SK-N-DZ (cell line): ENCODE data around the gene PMM2.
"Not testable (repeated sequence)": the region's sequence is repeated elsewhere in the genome, so short reads cannot be mapped to it uniquely, and the experiment has no call there.

ENCODE experiments used
- DNase-seq: peaks from one replicate; pipeline ENCODE4 v3.0.0-alpha.2; 2015; ENCODE audit warnings: low spot score

PMM2 gene

DNA sequence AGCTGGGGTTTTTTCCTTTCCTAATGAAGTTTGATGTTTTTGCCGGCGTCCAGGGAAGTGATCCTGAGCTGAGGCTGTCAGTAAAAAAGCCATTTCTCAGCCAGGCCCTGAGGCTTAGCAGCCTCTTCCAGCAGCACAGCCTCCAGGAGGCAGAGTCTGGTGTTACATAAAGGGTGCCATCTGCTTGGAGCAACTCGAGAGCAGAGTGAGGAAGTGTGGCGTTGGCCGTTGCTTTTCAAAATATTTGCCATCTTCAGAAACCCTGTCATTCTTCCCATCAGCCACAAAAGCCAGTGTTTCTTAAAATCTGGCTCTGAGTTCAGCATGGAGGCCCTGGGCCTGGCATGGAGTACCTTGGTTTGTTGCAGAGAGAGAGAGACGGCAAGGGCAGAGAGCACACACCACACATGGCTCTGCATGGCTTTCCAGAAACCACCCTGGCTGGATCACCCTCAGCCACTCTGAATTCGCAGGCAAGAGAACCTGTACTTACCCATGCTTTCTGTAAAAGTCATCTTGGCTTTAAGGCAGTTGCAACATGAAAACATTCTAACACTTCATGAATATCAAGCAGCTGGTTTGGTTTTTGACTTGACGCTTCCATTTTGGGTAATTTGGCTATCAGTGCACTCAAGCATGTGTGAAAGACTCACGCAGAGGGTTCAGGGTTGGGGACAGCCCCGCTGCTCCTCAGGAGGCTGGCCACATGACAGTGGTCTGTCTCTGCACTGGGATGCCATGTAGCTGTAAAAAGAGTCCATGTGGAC is 21.0 kb downstream of the PMM2 start:
- DNase-seq: no peak

- no peak for DNase-seq
Observed at GRCh38 chr16:8819411-8820034, 21.9 kb downstream of the PMM2 start.

DNA sequence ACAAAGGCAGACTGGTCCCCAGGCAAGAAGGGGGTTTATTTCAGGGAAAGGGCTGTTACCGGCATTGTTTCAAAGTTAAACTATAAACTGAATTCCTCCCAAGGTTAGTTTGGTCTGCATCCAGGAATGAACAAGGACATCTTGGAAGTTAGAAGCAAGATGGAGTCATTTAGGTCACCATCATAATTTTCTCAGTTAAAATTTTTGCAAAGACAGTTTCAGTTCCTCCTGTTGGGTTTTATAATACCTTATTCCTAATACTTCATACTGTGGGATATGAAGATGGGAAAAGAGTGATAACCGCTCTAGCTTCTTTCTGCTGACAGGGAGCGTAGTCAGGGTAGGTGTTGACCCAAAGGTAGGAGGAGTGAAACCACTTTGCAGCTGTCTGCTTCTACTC is 24.8 kb downstream of the PMM2 start:
- no peak for DNase-seq

DNA sequence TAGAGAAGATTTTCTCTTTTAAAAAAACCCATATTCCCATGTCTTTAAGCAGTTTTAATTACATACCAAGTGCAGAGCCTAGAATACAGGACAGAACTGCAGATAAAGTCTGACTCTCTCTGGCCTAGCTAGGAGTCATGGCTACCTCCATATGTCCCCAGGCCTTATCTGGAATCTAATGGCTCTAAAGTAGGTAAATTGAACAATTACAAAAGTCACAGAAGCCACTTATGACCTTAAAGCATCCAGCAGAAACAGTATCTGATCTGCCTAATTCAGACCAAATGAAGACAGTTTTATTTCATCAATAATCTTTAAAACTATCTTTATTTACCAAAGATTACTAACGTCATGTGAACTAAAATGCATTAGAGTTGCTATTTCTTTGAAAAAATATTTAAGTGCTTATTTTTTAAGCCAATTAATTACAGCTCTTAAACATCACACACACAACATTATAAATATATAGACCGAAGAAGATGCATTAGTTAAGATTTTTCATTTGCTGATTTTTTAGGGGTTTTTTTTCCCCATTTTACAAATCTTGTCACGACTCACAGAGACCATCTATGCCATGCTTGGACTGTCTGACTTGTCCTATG is 28.7 kb downstream of the PMM2 start:
- peak; percentile 86 for DNase-seq

- DNase-seq: no peak
Observed at GRCh38 chr16:8828541-8829165, 31.0 kb downstream of the PMM2 start.

GRCh38 chr16:8831450-8831849 is 33.8 kb downstream of the PMM2 start:
- DNase-seq: no peak

DNA sequence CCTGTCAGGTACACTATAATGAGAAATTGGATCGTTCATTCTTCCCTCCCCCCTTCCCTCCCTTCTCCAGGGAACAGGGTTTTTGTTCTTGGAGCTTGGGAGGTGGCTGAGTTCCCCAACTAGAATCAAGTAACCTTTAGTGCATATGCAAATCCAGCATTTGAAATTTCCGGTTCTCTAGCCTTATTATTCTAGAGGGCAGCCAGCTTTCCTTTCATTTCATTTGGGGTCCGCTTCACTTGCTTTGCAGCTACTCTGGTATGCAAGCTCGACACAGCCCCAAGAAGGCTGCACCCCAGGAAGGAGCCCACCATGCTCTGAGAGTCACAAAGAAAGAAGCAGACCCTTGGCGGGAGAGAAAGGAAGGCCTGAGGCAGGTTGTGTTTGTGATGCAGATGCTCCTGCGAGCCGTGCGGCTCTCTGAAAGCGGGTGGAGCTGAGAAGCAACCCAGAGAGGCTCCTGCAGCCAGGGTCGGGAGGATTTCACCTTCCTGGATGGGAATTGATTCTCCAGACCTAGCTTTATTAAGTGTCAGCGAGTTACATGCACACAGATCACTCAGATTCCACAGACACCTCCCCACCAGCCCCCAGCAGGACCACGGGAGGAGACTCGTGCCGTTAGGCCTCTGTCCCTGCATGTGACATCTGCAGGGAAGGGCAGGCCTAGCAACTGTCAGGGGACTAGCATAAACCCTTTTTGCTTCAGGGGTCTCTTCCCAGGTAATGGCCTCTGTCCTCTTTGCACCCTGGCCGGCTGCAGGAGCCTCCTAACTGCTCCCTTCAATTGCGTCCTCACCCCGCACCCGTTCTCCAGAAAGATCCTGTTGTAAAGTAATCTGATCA is 34.5 kb downstream of the PMM2 start:
- no peak for DNase-seq

- no peak for DNase-seq
Observed at GRCh38 chr16:8832717-8833105, 35.1 kb downstream of the PMM2 start.

DNA sequence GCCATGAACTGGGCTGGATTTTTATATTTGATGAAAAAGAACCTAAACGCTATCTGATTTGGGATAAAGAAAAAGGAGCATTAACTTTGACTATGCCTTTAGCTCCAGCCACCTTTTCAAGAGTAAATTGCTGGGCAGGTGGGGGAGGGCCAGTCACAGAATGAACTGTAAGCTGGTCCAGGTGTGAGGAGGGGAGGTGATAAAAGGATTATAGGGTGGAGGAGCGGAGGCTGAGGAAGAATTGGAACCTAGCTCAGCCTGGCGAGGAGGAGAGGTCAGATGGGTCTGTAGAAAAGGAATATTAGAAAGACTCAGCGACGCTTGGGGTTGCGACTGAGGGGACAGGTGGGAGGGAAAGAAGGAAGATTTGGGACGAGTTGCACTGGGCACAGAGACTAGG is 39.2 kb downstream of the PMM2 start:
- DNase-seq: not testable (repeated sequence)

DNA sequence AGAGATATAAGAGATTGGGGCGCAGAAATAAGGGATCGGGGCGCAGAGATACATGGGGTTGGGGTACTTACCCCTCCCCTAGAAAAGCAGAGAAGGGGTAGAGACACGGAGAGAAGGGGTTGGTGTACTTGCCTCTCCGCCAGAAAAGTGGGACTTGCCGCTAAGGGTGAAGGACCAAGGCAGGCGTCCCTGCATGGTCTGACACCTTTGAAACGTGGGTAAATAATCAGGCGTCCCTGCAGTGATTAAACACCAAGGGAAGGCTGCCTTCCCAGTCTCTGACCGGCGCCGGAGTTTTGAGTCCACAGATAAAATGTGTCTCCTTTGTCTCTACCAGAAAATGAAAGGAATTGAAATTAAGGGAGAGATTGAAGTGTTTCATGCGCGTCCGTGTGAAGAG is 40.0 kb downstream of the PMM2 start:
- not testable (repeated sequence) for DNase-seq

GRCh38 chr16:8842016-8842415 is 44.4 kb downstream of the PMM2 start:
- not testable (repeated sequence) for DNase-seq

DNA sequence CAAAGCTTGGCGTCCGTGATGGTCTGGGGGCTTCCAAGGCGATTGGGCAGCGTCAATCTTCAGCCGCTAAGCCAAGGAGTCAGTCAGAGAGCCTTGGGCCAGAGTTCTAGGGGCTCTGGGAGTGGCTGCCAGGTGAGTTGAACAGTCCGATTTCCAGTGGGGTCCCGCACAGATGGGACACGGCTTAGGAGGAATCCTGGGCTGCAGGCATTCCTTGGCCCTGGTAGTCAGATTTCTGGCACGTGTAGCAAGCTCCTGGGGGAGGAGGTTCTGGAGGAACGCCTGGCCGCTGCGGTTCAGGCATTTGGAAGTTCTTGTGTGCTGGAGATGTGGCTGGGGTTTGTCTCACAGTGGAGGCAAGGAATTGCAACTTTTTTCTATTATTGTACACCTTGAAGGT is 45.7 kb downstream of the PMM2 start:
- not testable (repeated sequence) for DNase-seq

DNA sequence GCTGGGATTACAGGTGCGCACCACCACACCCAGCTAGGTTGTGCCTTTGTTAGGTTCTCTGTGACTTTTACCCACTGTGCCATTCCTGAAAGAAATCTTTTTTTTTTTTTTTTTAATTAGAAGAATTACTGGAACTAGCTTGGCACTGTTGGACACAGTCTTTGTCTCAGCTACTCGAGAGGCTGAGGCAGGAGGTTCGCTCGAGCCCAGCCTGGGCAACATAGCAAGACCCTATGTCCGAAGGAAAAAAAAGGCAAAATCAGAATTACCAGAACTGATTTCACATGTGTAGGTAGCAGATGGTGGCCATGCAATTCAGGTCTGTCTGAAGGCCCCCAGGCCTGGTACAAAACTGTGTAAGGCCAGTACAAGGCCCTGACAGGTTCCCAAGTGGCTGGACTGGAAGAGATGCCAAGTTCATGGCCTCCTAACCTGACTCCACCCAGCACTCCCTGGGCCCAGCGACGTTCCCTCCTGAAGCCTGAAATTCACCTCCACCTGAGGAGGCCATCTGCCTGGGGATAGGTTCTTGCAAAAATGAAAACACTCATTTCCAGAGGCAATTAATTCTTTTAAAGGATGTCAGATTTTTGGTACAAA is 48.2 kb downstream of the PMM2 start:
- no peak for DNase-seq

GRCh38 chr16:8846401-8846932 is 48.8 kb downstream of the PMM2 start:
- DNase-seq: no peak

DNA sequence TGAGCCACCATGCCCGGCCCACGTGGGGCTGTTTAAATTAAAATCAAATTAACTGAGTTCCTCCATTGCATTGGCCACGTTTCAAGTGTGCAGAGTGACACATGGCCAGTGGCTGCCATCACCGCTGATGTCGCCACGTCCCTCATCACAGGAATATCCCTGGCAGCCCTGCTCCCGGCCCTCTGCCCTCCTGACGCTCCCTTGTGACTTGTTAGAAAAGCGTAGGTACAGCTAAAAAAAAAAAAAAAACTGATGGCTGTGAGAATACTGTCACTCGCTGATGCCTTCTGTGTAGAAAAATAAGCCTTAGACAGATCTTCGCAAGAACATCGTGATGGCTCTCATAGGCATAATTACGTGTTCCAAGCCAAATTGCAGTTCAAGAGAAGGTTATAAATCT is 49.5 kb downstream of the PMM2 start:
- DNase-seq: no peak

DNA sequence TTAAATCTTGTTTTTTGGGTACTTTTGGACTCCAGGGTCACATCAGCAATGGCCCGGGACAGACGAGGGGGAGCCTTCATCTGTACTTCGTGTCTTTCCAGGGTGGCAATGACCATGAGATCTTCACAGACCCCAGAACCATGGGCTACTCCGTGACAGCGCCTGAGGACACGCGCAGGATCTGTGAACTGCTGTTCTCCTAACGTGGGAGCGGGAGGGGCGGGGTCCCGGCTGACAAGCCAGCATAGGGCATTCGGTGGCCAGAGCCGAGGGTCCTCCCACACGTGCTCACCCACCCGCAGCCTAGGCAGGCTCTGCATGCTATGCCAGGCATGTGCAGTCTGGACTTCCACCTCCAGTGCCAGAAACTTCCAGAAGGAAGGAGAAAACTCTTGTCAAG is 50.0 kb downstream of the PMM2 start:
- DNase-seq: no peak

DNA sequence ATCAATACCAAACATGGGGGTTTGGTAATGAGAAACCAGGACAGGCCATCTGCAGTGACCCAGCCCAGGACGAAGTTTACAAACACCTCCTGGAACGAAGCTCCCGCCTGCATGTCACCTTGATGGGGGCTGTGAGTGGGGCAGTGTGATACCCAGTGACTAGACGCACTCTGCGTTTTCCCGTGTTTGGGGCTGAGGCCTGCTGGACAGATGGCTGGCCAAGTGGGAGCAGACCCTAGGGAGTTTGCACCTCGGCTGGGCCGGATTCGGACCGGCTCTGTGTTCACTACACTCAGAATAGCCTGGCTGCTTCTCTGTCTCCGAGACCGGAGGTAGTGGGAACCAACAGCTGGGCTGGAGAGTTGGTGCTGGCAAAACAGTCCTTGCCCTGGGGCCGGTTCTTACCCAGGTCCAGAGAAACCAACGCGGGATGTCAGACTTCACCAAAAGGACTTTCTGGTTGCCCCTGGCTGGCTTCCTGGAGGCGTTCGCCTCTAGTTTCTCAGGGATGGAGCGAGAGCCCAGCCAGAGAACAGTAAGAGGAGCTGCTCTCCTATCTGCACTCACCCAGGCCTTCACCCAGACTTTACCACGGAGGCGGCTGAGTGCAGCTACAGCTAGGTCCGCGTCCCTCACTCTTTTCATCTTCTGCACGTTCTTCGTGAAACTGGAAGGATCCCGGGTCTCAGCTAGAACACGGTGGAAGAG is 50.7 kb downstream of the PMM2 start:
- DNase-seq: no peak

DNA sequence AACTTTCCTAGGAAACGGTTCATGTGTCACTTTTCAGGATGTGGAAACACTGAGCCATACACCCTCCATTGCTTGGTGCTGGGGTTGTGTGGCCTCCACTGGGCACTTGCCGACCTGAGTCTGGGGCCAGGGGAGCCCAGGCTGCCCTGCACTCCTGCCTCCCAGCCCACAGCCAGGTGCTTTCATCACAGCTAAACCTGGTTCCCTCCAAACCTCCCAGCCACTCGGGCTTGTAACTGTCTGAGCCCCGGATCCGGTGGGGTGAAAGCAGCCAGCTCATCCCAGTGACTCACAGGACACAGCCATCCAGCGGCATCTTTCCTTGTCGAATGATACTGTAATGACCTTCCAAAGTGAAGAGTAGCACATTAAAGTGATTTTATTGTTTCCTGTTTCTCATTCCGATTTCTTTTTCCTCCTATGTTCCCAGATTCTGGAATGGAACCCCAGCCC is 51.3 kb downstream of the PMM2 start:
- DNase-seq: no peak

GRCh38 chr16:8849411-8850011 is 51.9 kb downstream of the PMM2 start:
- no peak for DNase-seq
